ENCODE results near the gene SLC25A34. TPM values are rescaled to one million over a fixed set of nuclear protein-coding genes. Genes with fewer than 3 reads are reported as not detected.

SLC25A34 gene
- total and polyA plus RNA-seq, 11 donors = 1.6 to 71.2 (median 17.8) TPM

- Histone ChIP-seq H3K36me3 (peaks cover 0 to 12% (median 7%) of the 10 kb centered on the region in 9 donors), H3K4me1 (peaks cover 0 to 45% (median 17%) of the 10 kb centered on the region in 12 donors), H3K27me3 (no peaks in the 10 kb centered on the region), H3K27ac (peak overlapping the region in 1 of 12 donors; percentile 37), H3K4me3 (no peak overlapping the region), H3K9me3 (no peaks in the 10 kb centered on the region)
- DNase-seq = no peak
- 71 to 83% (median 80%) methylated on average over 7 to 16 of the region's 16 CpGs for WGBS, 4 donors
- TF ChIP-seq POLR2A (IDR thresholded peaks at IDR 0.05) (no peak), CTCF (IDR thresholded peaks at IDR 0.05) (no peak)
- ATAC-seq = no peak
- intact Hi-C loops (cut with DNase I) = loop anchor here in 6 of 10 donors (2.0 to 10.0 kb wide), 7 partner anchors 20 to 144 kb away; partner anchors contain the start of genes FBLIM1 (in 1 of the 6) and PLEKHM2 (in 1 of the 6)
Observed at GRCh38 chr1:15739259-15739658, 3.2 kb downstream of the SLC25A34 start.

GRCh38 chr1:15739745-15740144, 3.7 kb downstream of the SLC25A34 start:
- 76 to 89% (median 81%) methylated on average over 4 to 7 of the region's 7 CpGs for WGBS, 4 donors
- H3K27ac ChIP-seq = no peak overlapping the region
- H3K4me3 ChIP-seq = no peak overlapping the region
- intact Hi-C loops (cut with DNase I) = loop anchor here in 8 of 10 donors (2.0 to 10.0 kb wide), 9 partner anchors 19 to 145 kb away; partner anchors contain the start of genes FBLIM1 (in 1 of the 8) and PLEKHM2 (in 1 of the 8)
- DNase-seq = no peak
- TF ChIP-seq POLR2A (IDR thresholded peaks at IDR 0.05) (no peak), CTCF (IDR thresholded peaks at IDR 0.05) (peak in 3 of 12 donors; percentile 8 to 29 (median 15))
- ATAC-seq = no peak
- H3K9me3 ChIP-seq = no peaks in the 10 kb centered on the region
- H3K36me3 ChIP-seq = peaks cover 0 to 9% (median 3%) of the 10 kb centered on the region in 9 donors
- peaks cover 0 to 43% (median 15%) of the 10 kb centered on the region in 12 donors for H3K4me1 ChIP-seq
- no peaks in the 10 kb centered on the region for H3K27me3 ChIP-seq

- TF ChIP-seq POLR2A (IDR thresholded peaks at IDR 0.05) (no peak), CTCF (IDR thresholded peaks at IDR 0.05) (peak; percentile 67 to 82 (median 72))
- intact Hi-C loops (cut with DNase I) = loop anchor here in 5 of 10 donors (1.0 to 10.0 kb wide), 5 partner anchors 84 to 146 kb away; no protein-coding TSS in a partner anchor
- Histone ChIP-seq H3K4me3 (no peak overlapping the region), H3K27me3 (no peaks in the 10 kb centered on the region), H3K36me3 (peaks cover 0 to 6% (median 0%) of the 10 kb centered on the region in 9 donors), H3K27ac (no peak overlapping the region), H3K9me3 (no peaks in the 10 kb centered on the region), H3K4me1 (peaks cover 0 to 30% (median 5%) of the 10 kb centered on the region in 12 donors)
- DNase-seq = peak; percentile 69 to 89 (median 72)
- peak; percentile 62 to 81 (median 75) for ATAC-seq
- 36 to 59% (median 55%) methylated on average over 18 to 27 of the region's 27 CpGs for WGBS, 4 donors
Observed at GRCh38 chr1:15740924-15741850, 5.1 kb downstream of the SLC25A34 start.

GRCh38 chr1:15742339-15742801, 6.3 kb downstream of the SLC25A34 start, which contains the start of gene TMEM82:
Gene TMEM82 (plus strand): TSS chr1:15742499. CDS start chr1:15742560, 61 bp downstream.
- ATAC-seq (no peak), DNase-seq (no peak)
- WGBS, 4 donors = 39 to 50% (median 41%) methylated on average over 14 of the region's 14 CpGs
- intact Hi-C loops (cut with DNase I) = loop anchor here in 3 of 10 donors (5.0 to 10.0 kb wide), 2 partner anchors 145 to 148 kb away; no protein-coding TSS in a partner anchor
- H3K4me1 ChIP-seq = peaks cover 0 to 23% (median 0%) of the 10 kb centered on the region in 12 donors
- H3K36me3 ChIP-seq = peaks cover 0 to 6% (median 0%) of the 10 kb centered on the region in 9 donors
- no peaks in the 10 kb centered on the region for H3K27me3 ChIP-seq
- H3K9me3 ChIP-seq = no peaks in the 10 kb centered on the region
- no peak within 1 kb of the TSS for H3K27ac ChIP-seq
- H3K4me3 ChIP-seq = no peak within 1 kb of the TSS
- TF ChIP-seq POLR2A (IDR thresholded peaks at IDR 0.05) (no peak), CTCF (IDR thresholded peaks at IDR 0.05) (no peak)

Data from heart left ventricle (tissue), 16 donors.